Thyroid gland (tissue), 4 donors: Measurements from ENCODE around the gene SAAL1. TPM values are rescaled to one million over a fixed set of nuclear protein-coding genes. Genes with fewer than 3 reads are reported as not detected.

Experiments
- DNase-seq, 2 donors: peaks; one replicate each; pipeline ENCODE4 v3.0.0-alpha.2; 2019
- H3K27ac ChIP-seq, 3 donors: fragments of 200-600 bp; sonication (generic); 1 replicate in 2 of 3; 2 replicates in 1 of 3; pipeline ENCODE4 v1.5.1; 2016 to 2019; ENCODE audit warnings: mild to moderate bottlenecking in 1 of 3, moderate library complexity in 1 of 3
- H3K27me3 ChIP-seq: fragments of 200-600 bp; sonication (generic); one replicate; pipeline ENCODE4 v1.5.1; 2019
- H3K36me3 ChIP-seq, 2 donors: fragments of 200-600 bp; sonication (generic); one replicate each; pipeline ENCODE4 v1.5.1; 2016 to 2019
- H3K4me1 ChIP-seq, 2 donors: fragments of 200-600 bp; sonication (generic); one replicate each; pipeline ENCODE4 v1.5.1; 2017 to 2019
- H3K4me3 ChIP-seq, 3 donors: fragments of 200-600 bp; sonication (generic); replicated peaks in 1 of 3; 1 replicate in 2 of 3; 2 replicates in 1 of 3; pipeline ENCODE4 v1.5.1; 2016; ENCODE audit warnings: mild to moderate bottlenecking in 1 of 3
- H3K9me3 ChIP-seq: fragments of 200-600 bp; sonication (generic); one replicate; pipeline ENCODE4 v1.5.1; 2017
- POLR2A ChIP-seq, 2 donors: fragments of 450-650 bp; IDR thresholded peaks; one replicate each; pipeline ENCODE4 v1.6.1; 2017; ENCODE audit warnings: antibody characterized with exemption in 2 of 2, mild to moderate bottlenecking in 2 of 2, moderate library complexity in 1 of 2
- WGBS, 2 donors: methylation state at CpG; one replicate each; pipeline ENCODE4 v1.1.5; 2017; 5-methylcytosine and 5-hydroxymethylcytosine counted together
- intact Hi-C: fragments of 100-400 bp; cut with DNase I; formaldehyde crosslinking; loops from one replicate; pipeline ENCODE4 v1.15.1; 2023
- total RNA-seq, 4 donors: library from RNA; depleted of rRNA; stranded (reverse); fragments of >200 nt; gene quantifications; one replicate each; pipeline ENCODE4 v1.2.3, GENCODE V29; 2016
- TF ChIP-seq, protein P1 (sequence below), 6 experiments: fragments of 200-600 bp in 3 of 6; fragments of 450-650 bp in 3 of 6; sonication (generic) in 3 of 6; IDR thresholded peaks; one replicate each; pipeline ENCODE4 v1.5.1; 2016 to 2019; ENCODE audit warnings: antibody characterized with exemption in 6 of 6, mild to moderate bottlenecking in 2 of 6, inconsistent platforms in 1 of 6, moderate library complexity in 1 of 6

SAAL1 gene
- total RNA-seq, 4 donors from 2014 or later = 8.1 to 14.3 (median 12.4) TPM

DNA sequence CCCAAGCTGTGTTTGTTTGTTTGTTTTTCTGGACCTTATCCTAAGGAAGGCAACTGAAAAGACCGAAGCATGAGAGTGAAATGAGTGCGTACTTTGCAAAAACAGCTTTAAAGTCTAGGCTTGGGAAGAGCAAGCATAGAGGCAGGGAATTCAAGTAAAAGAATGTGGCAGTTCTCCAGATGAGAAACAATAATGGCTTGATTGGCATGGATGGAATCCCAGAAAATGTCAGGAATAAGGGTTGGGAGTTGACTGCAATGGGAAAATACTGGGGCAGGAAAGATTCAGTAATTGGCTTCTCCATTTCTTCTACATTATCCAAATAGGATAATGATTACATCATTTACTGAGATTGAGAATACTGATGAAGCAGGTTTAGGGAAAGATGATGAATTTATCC lies 17.5 kb downstream of the SAAL1 start:
- Histone ChIP-seq H3K4me3 (no peak overlapping the region), H3K27ac (no peak overlapping the region), H3K4me1 (no peaks in the 10 kb centered on the region), H3K27me3 (no peaks in the 10 kb centered on the region), H3K9me3 (no peaks in the 10 kb centered on the region), H3K36me3 (peaks cover 14 to 48% of the 10 kb centered on the region in 2 donors)
- no peak for DNase-seq
- no peak for TF ChIP-seq POLR2A (IDR thresholded peaks at IDR 0.05)
- 95 to 96% methylated on average over 2 of the region's 2 CpGs for WGBS, 2 donors
- intact Hi-C loops = no loop called here

DNA sequence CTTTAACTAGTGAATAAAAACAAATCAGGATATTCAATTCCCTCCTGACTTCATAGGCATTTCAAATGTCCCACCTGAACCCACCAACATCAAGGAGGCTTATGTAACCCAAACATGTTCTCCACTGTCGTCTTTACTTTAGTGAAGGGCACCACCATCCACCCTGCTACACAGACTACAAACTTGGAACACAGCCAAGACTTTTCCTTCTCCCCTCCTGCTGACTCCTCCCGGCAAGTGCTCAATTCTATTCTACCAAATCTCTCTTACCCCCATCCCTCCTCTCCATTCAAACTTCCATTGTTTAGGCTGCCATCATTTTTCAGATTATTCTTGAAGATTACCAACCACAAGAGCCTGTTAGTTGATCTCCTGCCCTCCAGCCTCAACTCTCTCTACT lies 24.3 kb downstream of the SAAL1 start:
- 56 to 57% methylated on average over 2 of the region's 2 CpGs for WGBS, 2 donors
- H3K9me3 ChIP-seq = no peaks in the 10 kb centered on the region
- no peaks in the 10 kb centered on the region for H3K4me1 ChIP-seq
- TF ChIP-seq, protein P1, sequence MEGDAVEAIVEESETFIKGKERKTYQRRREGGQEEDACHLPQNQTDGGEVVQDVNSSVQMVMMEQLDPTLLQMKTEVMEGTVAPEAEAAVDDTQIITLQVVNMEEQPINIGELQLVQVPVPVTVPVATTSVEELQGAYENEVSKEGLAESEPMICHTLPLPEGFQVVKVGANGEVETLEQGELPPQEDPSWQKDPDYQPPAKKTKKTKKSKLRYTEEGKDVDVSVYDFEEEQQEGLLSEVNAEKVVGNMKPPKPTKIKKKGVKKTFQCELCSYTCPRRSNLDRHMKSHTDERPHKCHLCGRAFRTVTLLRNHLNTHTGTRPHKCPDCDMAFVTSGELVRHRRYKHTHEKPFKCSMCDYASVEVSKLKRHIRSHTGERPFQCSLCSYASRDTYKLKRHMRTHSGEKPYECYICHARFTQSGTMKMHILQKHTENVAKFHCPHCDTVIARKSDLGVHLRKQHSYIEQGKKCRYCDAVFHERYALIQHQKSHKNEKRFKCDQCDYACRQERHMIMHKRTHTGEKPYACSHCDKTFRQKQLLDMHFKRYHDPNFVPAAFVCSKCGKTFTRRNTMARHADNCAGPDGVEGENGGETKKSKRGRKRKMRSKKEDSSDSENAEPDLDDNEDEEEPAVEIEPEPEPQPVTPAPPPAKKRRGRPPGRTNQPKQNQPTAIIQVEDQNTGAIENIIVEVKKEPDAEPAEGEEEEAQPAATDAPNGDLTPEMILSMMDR (IDR thresholded peaks at IDR 0.05) = no peak
- TF ChIP-seq POLR2A (IDR thresholded peaks at IDR 0.05) = no peak
- intact Hi-C loops = no loop called here
- H3K36me3 ChIP-seq = peaks cover 13 to 24% of the 10 kb centered on the region in 2 donors
- DNase-seq = no peak
- no peak overlapping the region for H3K4me3 ChIP-seq
- no peaks in the 10 kb centered on the region for H3K27me3 ChIP-seq
- no peak overlapping the region for H3K27ac ChIP-seq

DNA sequence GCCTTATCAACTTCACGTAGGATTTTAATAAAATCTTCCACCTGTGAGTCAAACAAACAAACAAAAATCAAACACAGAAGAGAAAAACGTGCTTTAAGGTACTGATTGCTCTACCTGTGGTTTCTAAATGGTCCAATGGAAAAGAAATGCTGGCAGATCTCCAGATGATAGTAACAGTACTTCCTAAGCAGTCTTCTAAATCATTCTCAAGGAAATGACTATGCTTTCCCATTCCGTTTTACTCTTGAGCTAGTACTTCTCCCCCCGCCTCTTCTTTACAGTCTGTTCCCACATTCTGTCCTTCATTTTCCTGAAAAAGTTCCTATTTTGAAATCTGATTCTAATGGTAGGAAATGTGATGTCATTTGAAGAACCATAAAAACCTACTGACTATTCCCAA lies 25.4 kb downstream of the SAAL1 start:
- 86% methylated on average over 4 of the region's 4 CpGs for WGBS, 2 donors
- Histone ChIP-seq H3K27me3 (no peaks in the 10 kb centered on the region), H3K36me3 (peaks cover 13 to 16% of the 10 kb centered on the region in 2 donors), H3K9me3 (no peaks in the 10 kb centered on the region), H3K27ac (no peak overlapping the region), H3K4me1 (no peaks in the 10 kb centered on the region), H3K4me3 (no peak overlapping the region)
- no peak for TF ChIP-seq POLR2A (IDR thresholded peaks at IDR 0.05)
- TF ChIP-seq, protein P1 (IDR thresholded peaks at IDR 0.05) = no peak
- no peak for DNase-seq
- intact Hi-C loops = no loop called here

DNA sequence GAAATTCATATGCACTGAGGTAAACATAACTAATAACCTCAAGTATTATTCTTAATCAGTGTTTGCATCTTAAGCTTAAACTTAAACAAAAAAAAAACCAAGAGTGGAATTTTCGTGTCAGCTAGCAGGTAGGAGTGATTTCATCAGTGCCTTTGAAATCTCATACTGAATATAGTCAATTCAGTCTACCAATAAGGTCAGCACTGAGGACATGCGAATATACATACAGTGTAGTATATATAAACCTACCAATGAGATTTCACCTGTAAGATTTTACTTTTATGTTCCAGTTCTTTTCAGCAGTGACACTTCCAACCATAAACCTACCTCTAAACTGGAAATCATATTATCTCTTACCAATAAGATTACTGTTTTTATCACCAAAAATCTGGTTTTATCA lies 27.0 kb downstream of the SAAL1 start:
- Histone ChIP-seq H3K27me3 (no peaks in the 10 kb centered on the region), H3K27ac (no peak overlapping the region), H3K4me1 (no peaks in the 10 kb centered on the region), H3K9me3 (no peaks in the 10 kb centered on the region), H3K36me3 (peaks cover 13 to 16% of the 10 kb centered on the region in 2 donors), H3K4me3 (no peak overlapping the region)
- WGBS, 2 donors = 93 to 95% methylated on average over 2 of the region's 2 CpGs
- intact Hi-C loops = no loop called here
- DNase-seq = no peak
- TF ChIP-seq, protein P1 (IDR thresholded peaks at IDR 0.05) = no peak
- TF ChIP-seq POLR2A (IDR thresholded peaks at IDR 0.05) = no peak

DNA sequence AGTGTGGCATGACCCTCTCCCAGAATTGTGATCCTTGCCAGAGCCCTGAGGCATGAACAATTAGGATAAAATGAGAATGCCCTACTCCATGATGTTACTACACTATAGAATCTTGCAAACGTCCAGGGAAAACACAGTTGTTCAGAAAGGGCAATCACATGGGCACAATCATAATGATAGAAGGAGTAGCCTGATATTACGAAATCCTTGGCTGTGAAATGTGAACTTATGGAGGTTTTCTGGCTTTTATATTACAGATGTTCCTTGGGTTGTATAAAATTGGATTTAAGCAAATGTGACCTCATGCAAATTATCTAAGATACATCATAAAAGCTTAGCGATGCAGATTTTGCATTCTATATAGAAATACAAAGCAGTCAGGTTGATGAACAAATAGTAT lies 30.4 kb downstream of the SAAL1 start:
- Histone ChIP-seq H3K36me3 (peaks cover 8 to 10% of the 10 kb centered on the region in 2 donors), H3K4me1 (no peaks in the 10 kb centered on the region), H3K27ac (no peak overlapping the region), H3K9me3 (no peaks in the 10 kb centered on the region), H3K4me3 (no peak overlapping the region), H3K27me3 (no peaks in the 10 kb centered on the region)
- intact Hi-C loops = no loop called here
- WGBS, 2 donors = 93 to 96% methylated on average over 3 of the region's 3 CpGs
- TF ChIP-seq, protein P1 (IDR thresholded peaks at IDR 0.05) = no peak
- no peak for TF ChIP-seq POLR2A (IDR thresholded peaks at IDR 0.05)
- DNase-seq = no peak
